Mucosa of descending colon (tissue), 3 donors: ENCODE measurements around the gene FCRL4. TPM values are rescaled to one million over a fixed set of nuclear protein-coding genes. Genes with fewer than 3 reads are reported as not detected.
"Not testable (repeated sequence)": the region's sequence is repeated elsewhere in the genome, so short reads cannot be mapped to it uniquely, and the experiment has no call there.

Experiments
- ATAC-seq: fragments of 200-7000 bp; cut with Tn5 transposase; one replicate; pipeline ENCODE4 v1.9.1; 2020; ENCODE audit warnings: mild to moderate bottlenecking, moderate library complexity
- DNase-seq, 3 donors: peaks; one replicate each; pipeline ENCODE4 v3.0.0-alpha.2; 2020
- H3K36me3 ChIP-seq: fragments of 200-600 bp; one replicate; pipeline ENCODE4 v1.8.0; 2021; ENCODE audit warnings: low read depth, mild to moderate bottlenecking
- H3K4me1 ChIP-seq: fragments of 200-600 bp; one replicate; pipeline ENCODE4 v1.8.0; 2021; ENCODE audit warnings: low read depth, mild to moderate bottlenecking
- H3K4me3 ChIP-seq: fragments of 200-600 bp; one replicate; pipeline ENCODE4 v1.8.0; 2021; ENCODE audit warnings: mild to moderate bottlenecking
- H3K9me3 ChIP-seq: fragments of 200-600 bp; one replicate; pipeline ENCODE4 v1.8.0; 2021; ENCODE audit warnings: mild to moderate bottlenecking
- CTCF ChIP-seq: fragments of 200-600 bp; IDR thresholded peaks from one replicate; pipeline ENCODE4 v1.8.0; 2022; ENCODE audit warnings: antibody characterized with exemption, mild to moderate bottlenecking
- intact Hi-C, 2 donors: fragments of 100-400 bp; cut with DNase I in 1 of 2; cut with micrococcal nuclease in 1 of 2; formaldehyde crosslinking; loops; one replicate each; pipeline versions ENCODE4 v1.11.0 to v1.11.1; 2022; cut with DNase I, micrococcal nuclease
- total RNA-seq, 3 donors: library from RNA; stranded (reverse); fragmentation: NEBNext Ultra II Directional in 2 of 3; extraction: Animal tissue kit (Norgen Biotek cat#: 25700) in 2 of 3; gene quantifications; one replicate each; pipeline versions ENCODE4 v1.2.1 to v1.2.4, GENCODE V29; 2021 to 2023
- donor health status: DM: no; HTN: no; CAD: no; lungs with moderate emphysema.
- donor health status: DM: no; HTN: no; CAD: no.
- donor health status: DM: no; HTN: yes; CAD: no.

FCRL4 gene
- total RNA-seq, 3 donors from 2014 or later: 0.09 to 0.12 TPM; not detected in 1

DNA sequence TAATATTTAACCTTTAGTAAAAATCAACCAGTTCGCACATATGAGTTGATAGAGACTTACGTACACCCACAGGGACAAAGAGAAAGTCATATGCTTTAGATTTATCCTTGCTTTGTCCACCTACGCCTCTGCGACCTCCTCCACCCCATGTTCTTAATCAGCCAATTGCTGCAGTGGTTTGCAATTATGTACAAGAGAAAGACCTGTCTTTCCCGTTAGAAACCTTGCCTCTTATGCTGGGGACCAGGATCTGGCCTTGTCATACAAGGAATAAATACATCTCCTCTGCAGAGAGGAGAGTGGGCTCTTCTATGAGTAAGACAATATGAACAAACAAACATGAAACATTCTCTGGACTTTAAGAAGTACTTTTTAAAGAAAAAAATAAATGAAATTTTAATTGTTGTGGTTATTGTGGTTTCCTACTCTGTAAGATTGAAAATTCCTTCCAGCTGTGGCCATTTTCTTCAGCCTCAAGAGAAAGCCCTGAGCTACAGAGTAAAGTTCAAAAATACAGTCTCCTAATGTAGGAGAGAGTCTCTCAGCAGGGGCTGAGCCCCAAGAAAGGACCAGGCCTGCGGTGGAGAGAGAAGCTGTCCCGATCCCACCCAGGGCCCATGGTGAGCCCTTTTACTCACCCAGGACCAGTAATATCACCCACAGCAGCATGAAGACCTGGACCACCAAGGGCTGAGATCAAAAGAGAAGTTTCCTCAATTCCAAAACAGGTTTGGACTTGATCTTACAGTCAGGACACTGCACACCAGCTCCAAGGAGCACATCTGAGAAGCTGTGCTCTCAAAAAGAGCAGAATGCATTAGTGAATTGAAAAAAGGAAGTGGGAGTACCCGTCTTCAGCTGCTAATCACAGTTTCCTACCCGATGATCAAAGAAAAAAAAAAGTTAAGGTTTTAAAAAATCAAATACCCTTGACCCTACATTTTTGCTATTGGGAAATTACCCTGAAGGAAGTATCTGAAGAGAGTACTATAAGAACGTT is 45.9 kb downstream of the FCRL4 start, which contains the start of gene FCRL5:
TSS of gene FCRL5 (minus strand) at position 822 of the 1,000 bp plus-strand sequence. CDS start at position 669, 153 bp downstream.
- DNase-seq (no peak), ATAC-seq (no peak)
- no peaks in the 10 kb centered on the region for H3K9me3 ChIP-seq
- H3K4me3 ChIP-seq: no peak within 1 kb of the TSS
- no peak for TF ChIP-seq CTCF
- H3K36me3 ChIP-seq: no peaks in the 10 kb centered on the region
- no peaks in the 10 kb centered on the region for H3K4me1 ChIP-seq
- intact Hi-C loops: no loop called here

DNA sequence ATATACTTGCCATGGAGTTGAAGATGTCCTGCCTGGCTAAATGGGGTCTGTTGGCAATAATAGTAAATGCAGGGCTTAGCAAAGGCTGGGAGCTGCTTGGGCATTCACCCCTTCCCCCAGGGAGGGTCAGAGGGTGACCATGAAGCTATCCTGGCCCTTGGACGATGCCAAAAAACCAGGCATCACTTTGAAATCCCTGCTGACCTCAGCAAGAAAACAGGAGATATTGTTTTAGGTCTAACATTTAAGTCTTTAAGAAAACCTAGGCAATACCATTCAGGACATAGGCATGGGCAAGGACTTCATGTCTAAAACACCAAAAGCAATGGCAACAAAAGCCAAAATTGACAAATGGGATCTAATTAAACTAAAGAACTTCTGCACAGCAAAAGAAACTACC is 49.8 kb downstream of the FCRL4 start:
- DNase-seq, intact Hi-C loops, H3K4me3 ChIP-seq, H3K36me3 ChIP-seq, ATAC-seq, H3K4me1 ChIP-seq, H3K9me3 ChIP-seq: not testable (repeated sequence)

DNA sequence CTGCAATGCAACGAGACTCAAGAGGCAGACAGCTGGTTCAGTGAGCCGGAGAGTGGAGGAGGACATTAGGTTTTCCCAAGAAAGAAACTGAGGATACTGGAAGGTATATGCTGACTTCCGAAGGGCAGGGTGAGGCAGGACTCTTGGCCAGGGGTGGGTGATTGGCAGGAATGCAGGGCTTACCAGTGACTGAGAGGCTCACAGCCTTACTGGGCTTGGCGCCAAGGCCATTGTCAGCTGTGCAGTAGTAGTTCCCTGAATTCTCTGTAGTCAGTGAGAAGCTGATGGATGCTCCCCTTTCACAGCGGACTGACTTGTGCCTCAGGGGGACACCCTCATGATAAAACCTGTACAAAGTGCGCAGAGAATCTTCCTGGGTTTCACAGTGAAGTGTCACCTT is 55.2 kb downstream of the FCRL4 start:
- Histone ChIP-seq H3K9me3 (no peaks in the 10 kb centered on the region), H3K36me3 (no peaks in the 10 kb centered on the region), H3K4me3 (no peak overlapping the region), H3K4me1 (no peaks in the 10 kb centered on the region)
- intact Hi-C loops: no loop called here
- no peak for ATAC-seq
- no peak for DNase-seq
- no peak for TF ChIP-seq CTCF

DNA sequence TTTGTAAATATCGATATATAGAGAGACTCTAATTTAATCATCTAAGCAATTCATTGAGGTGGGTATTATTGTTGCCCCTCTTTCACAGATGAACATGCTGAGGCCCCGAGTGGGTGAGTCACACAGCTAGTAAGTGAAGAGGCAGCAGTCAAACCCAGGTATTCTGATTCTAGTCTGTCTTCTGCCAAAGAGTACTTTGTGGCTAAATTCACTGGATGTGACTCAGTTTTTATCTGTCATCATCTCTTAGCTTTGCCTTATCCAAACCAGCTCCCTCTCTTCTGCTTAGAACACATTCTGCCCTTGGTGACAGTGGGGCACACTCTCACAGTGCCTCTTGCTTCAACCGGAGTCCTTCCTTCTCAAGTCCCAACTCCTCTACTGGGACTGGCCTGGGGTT is 57.0 kb downstream of the FCRL4 start:
- intact Hi-C loops: no loop called here
- no peak for ATAC-seq

DNA sequence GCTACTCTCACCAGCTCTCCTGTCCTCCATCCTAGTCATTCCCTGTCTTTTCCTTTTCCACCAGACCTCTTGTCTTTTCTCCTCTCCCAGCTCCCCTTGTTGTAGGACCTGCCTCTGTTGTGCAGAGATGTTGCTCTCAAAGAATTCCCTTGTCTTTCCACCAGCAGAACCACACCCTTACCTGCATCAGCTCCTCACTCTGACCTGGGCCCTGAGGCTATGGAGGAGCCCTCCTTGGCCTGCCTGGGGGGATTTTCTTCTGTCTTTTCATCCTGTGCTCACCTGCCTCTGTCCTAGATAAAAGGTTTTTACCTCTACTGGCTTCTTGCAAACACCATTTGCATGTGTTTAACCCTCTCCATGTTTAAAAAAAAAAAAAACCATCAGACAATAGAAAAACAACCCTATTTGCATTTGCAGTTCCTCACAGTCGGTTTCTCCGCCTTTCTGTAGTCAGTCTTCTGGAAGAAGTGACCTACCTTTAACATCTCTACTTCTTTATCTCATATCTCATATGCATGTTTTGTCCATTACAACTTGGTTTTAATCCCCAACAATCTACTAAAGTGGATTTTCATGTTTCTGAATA is 57.6 kb downstream of the FCRL4 start:
- intact Hi-C loops: no loop called here
- H3K4me1 ChIP-seq: no peaks in the 10 kb centered on the region
- DNase-seq (no peak), ATAC-seq (no peak)
- no peak overlapping the region for H3K4me3 ChIP-seq
- no peaks in the 10 kb centered on the region for H3K36me3 ChIP-seq
- H3K9me3 ChIP-seq: no peaks in the 10 kb centered on the region
- TF ChIP-seq CTCF: no peak

More for the DNA sequence above, 57.0 kb downstream of the FCRL4 start:
- no peak for DNase-seq
- Histone ChIP-seq H3K4me3 (no peak overlapping the region), H3K36me3 (no peaks in the 10 kb centered on the region), H3K4me1 (no peaks in the 10 kb centered on the region), H3K9me3 (no peaks in the 10 kb centered on the region)
- TF ChIP-seq CTCF: no peak

- Histone ChIP-seq H3K4me3 (no peak overlapping the region), H3K4me1 (no peaks in the 10 kb centered on the region), H3K36me3 (no peaks in the 10 kb centered on the region), H3K9me3 (no peaks in the 10 kb centered on the region)
- intact Hi-C loops: no loop called here
- DNase-seq (no peak), ATAC-seq (no peak)
- no peak for TF ChIP-seq CTCF
Measured at GRCh38 chr1:157539568-157539967, 58.3 kb downstream of the FCRL4 start.
